HepG2 (cell line): ENCODE data around the gene PRDM15. TPM values are rescaled to one million over a fixed set of nuclear protein-coding genes. Genes with fewer than 3 reads are reported as not detected.

Experiments
- ATAC-seq: fragments of 200-7000 bp; cut with Tn5 transposase; 3 replicates; pipeline ENCODE4 v1.9.1; 2020; ENCODE audit warnings: mild to moderate bottlenecking, moderate library complexity
- BruUV-seq: library from RNA; stranded (reverse); fragments of 400-500 nt; replicated peaks from 2 replicates; lab custom pipeline; 2021; lab: Mats Ljungman, UMichigan
- CTCF ChIA-PET: fragments of 300-600 bp; formaldehyde crosslinking; extraction: SDS; loops from one replicate; lab custom pipeline; 2021; ENCODE audit warnings: low total read pairs, inconsistent platforms, low intra/inter-chr PET ratio; lab: Yijun Ruan, JAX
- POLR2A ChIA-PET: fragments of 350-600 bp; sonication (Branson Sonifier 250); formaldehyde crosslinking; loops from one replicate; lab custom pipeline; 2020; ENCODE audit warnings: antibody characterized with exemption, inconsistent platforms; lab: Yijun Ruan, JAX
- DNase-seq: peaks from one replicate; pipeline ENCODE4 v3.0.0-alpha.2; 2015; ENCODE audit warnings: low spot score
- FAIRE-seq: peaks from 3 replicates; lab custom pipeline; 2011; peaks lifted over from hg19 to GRCh38; lab: Jason Lieb, UNC
- H2AFZ ChIP-seq: one replicate; pipeline ENCODE4 v1.6.1; 2011; ENCODE audit warnings: low read length, inconsistent platforms
- H3K27ac ChIP-seq: fragments of 300-600 bp; 3 replicates; pipeline ENCODE4 v1.8.0; 2011; ENCODE audit warnings: mixed run types, mild to moderate bottlenecking, mixed read lengths, low read length, inconsistent platforms; ENCODE audit not compliant: insufficient read depth; ENCODE audit errors: extremely low read length
- H3K27me3 ChIP-seq, 2 experiments: fragments of 200-600 bp in 1 of 2; 2 replicates in 1 of 2; 3 replicates in 1 of 2; pipeline versions ENCODE4 v1.6.0 to v1.8.0; 2011; ENCODE audit warnings: low read length in 2 of 2, mild to moderate bottlenecking in 2 of 2, moderate library complexity in 2 of 2, inconsistent platforms in 1 of 2; ENCODE audit not compliant: insufficient read depth in 2 of 2, control insufficient read depth in 1 of 2
- H3K36me3 ChIP-seq, 2 experiments: fragments of 200-600 bp in 1 of 2; replicated peaks in 1 of 2; 2 replicates in 1 of 2; 3 replicates in 1 of 2; pipeline versions ENCODE4 v1.5.1 to v1.8.0; 2011; ENCODE audit warnings: low read length in 2 of 2, inconsistent platforms in 1 of 2; ENCODE audit not compliant: insufficient read depth in 2 of 2, control insufficient read depth in 1 of 2
- H3K4me1 ChIP-seq: 2 replicates; pipeline ENCODE4 v1.5.1; 2012; ENCODE audit warnings: low read length, inconsistent platforms; ENCODE audit not compliant: insufficient read depth
- H3K4me2 ChIP-seq: 2 replicates; pipeline ENCODE4 v1.6.0; 2011; ENCODE audit warnings: low read depth, low read length, inconsistent platforms
- H3K4me3 ChIP-seq, 3 experiments: fragments of 200-600 bp in 1 of 3; sonication (generic), shearing (Covaris generic) in 1 of 3; replicated peaks in 1 of 3; 2 replicates each; pipeline ENCODE4 v1.5.1; 2011 to 2016; ENCODE audit warnings: low read length in 3 of 3, inconsistent platforms in 2 of 3, low read depth in 2 of 3, mild to moderate bottlenecking in 2 of 3, control low read depth in 1 of 3, mixed read lengths in 1 of 3; ENCODE audit not compliant: insufficient read depth in 1 of 3
- H3K79me2 ChIP-seq: one replicate; pipeline ENCODE4 v1.6.1; 2011; ENCODE audit warnings: low read length, inconsistent platforms; ENCODE audit not compliant: insufficient read depth
- H3K9ac ChIP-seq: 2 replicates; pipeline ENCODE4 v1.6.0; 2011; ENCODE audit warnings: mild to moderate bottlenecking, low read depth, low read length, inconsistent platforms; ENCODE audit not compliant: insufficient read depth
- H3K9me3 ChIP-seq: 2 replicates; pipeline ENCODE4 v1.5.1; 2012; ENCODE audit warnings: mild to moderate bottlenecking, low read length
- H4K20me1 ChIP-seq: 2 replicates; pipeline ENCODE4 v1.6.0; 2011; ENCODE audit warnings: inconsistent platforms, mild to moderate bottlenecking, low read length, moderate library complexity; ENCODE audit not compliant: insufficient read depth
- ARNT ChIP-seq: fragments of 450-650 bp; IDR thresholded peaks from 2 replicates; pipeline ENCODE4 v1.6.1; 2017
- ETV5 ChIP-seq: IDR thresholded peaks from 2 replicates; pipeline ENCODE4 v1.6.1; 2018; ENCODE audit warnings: missing biosample characterization, missing genetic modification reagents, inconsistent platforms, borderline replicate concordance
- GATAD1 ChIP-seq: IDR thresholded peaks from 2 replicates; pipeline ENCODE4 v1.6.1; 2016; ENCODE audit warnings: missing genetic modification reagents, missing compliant biosample characterization
- MXI1 ChIP-seq: IDR thresholded peaks from 3 replicates; pipeline ENCODE4 v1.6.1; 2012; ENCODE audit warnings: low read depth, low read length, inconsistent platforms, borderline replicate concordance
- SIX1 ChIP-seq: sonication (generic); formaldehyde crosslinking; IDR thresholded peaks from 2 replicates; pipeline ENCODE4 v1.4.0; 2020; ENCODE audit warnings: missing genetic modification reagents, borderline replicate concordance
- SOX6 ChIP-seq, 2 experiments: fragments of 450-650 bp in 1 of 2; sonication (generic) in 1 of 2; formaldehyde crosslinking in 1 of 2; IDR thresholded peaks; 2 replicates each; pipeline versions ENCODE4 v1.4.0 to v1.6.1; 2017 to 2020; ENCODE audit warnings: antibody characterized with exemption in 1 of 2, mild to moderate bottlenecking in 1 of 2, missing genetic modification reagents in 1 of 2
- STAG1 ChIP-seq: sonication (generic); formaldehyde crosslinking; IDR thresholded peaks from 2 replicates; pipeline ENCODE4 v1.4.0; 2020; ENCODE audit warnings: missing genetic modification reagents
- TBL1XR1 ChIP-seq: fragments of 150-350 bp; IDR thresholded peaks from 2 replicates; pipeline ENCODE4 v1.6.1; 2014; ENCODE audit warnings: borderline replicate concordance, low read length; ENCODE audit not compliant: partially characterized antibody
- TCF7L2 ChIP-seq: IDR thresholded peaks from 2 replicates; pipeline ENCODE4 v1.6.1; 2011; ENCODE audit warnings: mild to moderate bottlenecking, low read depth, low read length, moderate library complexity
- TOPORS ChIP-seq: sonication (generic); formaldehyde crosslinking; IDR thresholded peaks from 2 replicates; pipeline ENCODE4 v1.8.0; 2023; ENCODE audit warnings: mild to moderate bottlenecking, missing genetic modification reagents
- ZFP36L2 ChIP-seq: sonication (generic); formaldehyde crosslinking; IDR thresholded peaks from 2 replicates; pipeline ENCODE4 v1.4.0; 2020; ENCODE audit warnings: missing genetic modification reagents
- ZNF691 ChIP-seq: sonication (generic); formaldehyde crosslinking; IDR thresholded peaks from 2 replicates; pipeline ENCODE4 v1.4.0; 2020; ENCODE audit warnings: missing genetic modification reagents, low read depth, mild to moderate bottlenecking, borderline replicate concordance
- WGBS: methylation state at CpG from one replicate; pipeline ENCODE4 v1.1.6; 2017; ENCODE audit warnings: low lambda C conversion rate; 5-methylcytosine and 5-hydroxymethylcytosine counted together
- in situ Hi-C: cut with HindIII; loops from 2 replicates; pipeline ENCODE4 v1.10.0; 2017; ENCODE audit warnings: low pct_unique_long_range_greater_than_20kb; ENCODE audit not compliant: extremely low pct_ligation_motif_present
- intact Hi-C: fragments of 100-400 bp; cut with micrococcal nuclease; formaldehyde crosslinking; loops from one replicate; pipeline ENCODE4 v1.10.0; 2022; ENCODE audit not compliant: unreplicated experiment
- polyA plus RNA-seq, 8 experiments: library from polyadenylated mRNA; depleted of rRNA in 3 of 8; stranded (reverse) in 7 of 8; unstranded in 1 of 8; fragments of >200 nt; fragmentation: Illumina TruSeq in 4 of 8; extraction: Trizol in 4 of 8; gene quantifications; 2 replicates each; pipeline versions ENCODE4 v1.2.1 to v1.2.3, GENCODE V29; 2011 to 2016; ENCODE audit warnings: low read depth in 4 of 8, missing spikeins in 1 of 8, mixed read lengths in 1 of 8; ENCODE audit not compliant: insufficient read depth in 1 of 8
- total RNA-seq, 5 experiments: library from RNA; depleted of rRNA; stranded (reverse); fragments of >200 nt; fragmentation: Illumina TruSeq; extraction: Trizol; gene quantifications; 2 replicates each; pipeline ENCODE4 v1.2.3, GENCODE V29; 2016; ENCODE audit warnings: low read depth in 1 of 5
- TF ChIP-seq, protein P1 (sequence below): sonication (generic); formaldehyde crosslinking; IDR thresholded peaks from 2 replicates; pipeline ENCODE4 v1.4.0; 2020; ENCODE audit warnings: missing genetic modification reagents

PRDM15 gene
- total and polyA plus RNA-seq, 2 of the 13 experiments (the other 11 are each of a cell fraction or from before 2014, with no cell fraction given): 4.0 to 6.9 TPM

GRCh38 chr21:41768437-41769042, 110.6 kb downstream of the PRDM15 start (continued):
- TF ChIP-seq, protein P1, sequence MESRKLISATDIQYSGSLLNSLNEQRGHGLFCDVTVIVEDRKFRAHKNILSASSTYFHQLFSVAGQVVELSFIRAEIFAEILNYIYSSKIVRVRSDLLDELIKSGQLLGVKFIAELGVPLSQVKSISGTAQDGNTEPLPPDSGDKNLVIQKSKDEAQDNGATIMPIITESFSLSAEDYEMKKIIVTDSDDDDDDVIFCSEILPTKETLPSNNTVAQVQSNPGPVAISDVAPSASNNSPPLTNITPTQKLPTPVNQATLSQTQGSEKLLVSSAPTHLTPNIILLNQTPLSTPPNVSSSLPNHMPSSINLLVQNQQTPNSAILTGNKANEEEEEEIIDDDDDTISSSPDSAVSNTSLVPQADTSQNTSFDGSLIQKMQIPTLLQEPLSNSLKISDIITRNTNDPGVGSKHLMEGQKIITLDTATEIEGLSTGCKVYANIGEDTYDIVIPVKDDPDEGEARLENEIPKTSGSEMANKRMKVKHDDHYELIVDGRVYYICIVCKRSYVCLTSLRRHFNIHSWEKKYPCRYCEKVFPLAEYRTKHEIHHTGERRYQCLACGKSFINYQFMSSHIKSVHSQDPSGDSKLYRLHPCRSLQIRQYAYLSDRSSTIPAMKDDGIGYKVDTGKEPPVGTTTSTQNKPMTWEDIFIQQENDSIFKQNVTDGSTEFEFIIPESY (CRISPR knock-in tag): 0 out of 2 replicates have a peak, but pooled peaks have one; percentile 17
- TF ChIP-seq SIX1 (CRISPR knock-in tag): peak; percentile 49; the same call in 1 of the 2 replicates
- TF ChIP-seq TOPORS (CRISPR knock-in tag): no peak
- peak; percentile 67 for TF ChIP-seq STAG1 (CRISPR knock-in tag)
- no peak for TF ChIP-seq SOX6 (IDR thresholded peaks at IDR 0.05)
- TF ChIP-seq SOX6 (CRISPR knock-in tag; IDR thresholded peaks at IDR 0.05): peak; percentile 82
- peak; percentile 73; the same call in 2 of the 3 replicates for TF ChIP-seq MXI1

DNA sequence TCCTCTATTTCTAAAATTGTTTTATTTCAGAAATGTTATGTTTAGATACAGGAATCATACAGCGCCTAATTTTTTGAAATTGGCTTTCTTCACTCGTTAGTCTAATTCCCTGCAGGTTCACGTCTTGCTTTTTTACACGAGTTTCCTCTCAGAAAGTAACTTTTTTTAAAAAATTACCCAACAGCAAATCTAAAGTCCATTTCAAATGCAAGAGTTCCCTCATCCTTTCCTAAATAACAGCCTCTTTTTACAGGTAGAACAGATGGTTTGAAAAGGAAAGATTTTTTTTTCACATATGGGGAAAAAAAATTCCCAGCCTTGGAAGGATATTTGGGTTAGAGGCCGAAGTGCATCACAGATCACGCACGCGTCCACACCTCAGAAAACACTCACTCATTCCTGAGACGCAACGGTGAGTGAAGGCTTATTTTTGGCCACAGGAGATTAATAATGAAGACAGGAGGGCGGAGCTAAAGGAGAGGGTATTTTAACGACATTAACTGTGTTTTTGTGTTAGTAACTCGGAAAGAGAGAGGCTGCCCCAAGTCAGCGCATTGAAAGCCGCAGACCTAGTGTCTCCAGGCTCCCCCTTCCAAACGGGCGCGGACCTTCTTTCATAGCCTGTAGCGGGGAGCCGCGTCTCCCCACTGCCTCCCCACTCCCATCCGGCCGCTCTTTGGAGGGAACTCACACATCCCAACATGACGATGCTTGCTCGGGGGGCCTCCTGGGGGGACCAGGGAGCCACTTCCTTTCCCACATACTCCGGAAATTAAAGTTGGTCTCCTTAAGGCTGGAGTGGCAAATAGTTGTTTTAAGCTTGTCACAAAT, 111.3 kb downstream of the PRDM15 start:
- FAIRE-seq (no peak), DNase-seq (no peak), ATAC-seq (0 out of 3 replicates have a peak, but pooled peaks have one; percentile 8)
- Histone ChIP-seq H3K27me3 (peaks cover 4 to 33% of the 10 kb centered on the region in 2 experiments; a peak in 3 of 5 replicates), H3K4me3 (peak overlapping the region; percentile 51 to 84 (median 80)), H3K9me3 (no peaks in the 10 kb centered on the region), H3K4me2 (peak overlapping the region; percentile 97), H3K27ac (peak overlapping the region; percentile 55), H2AFZ (no peak overlapping the region), H3K36me3 (no peaks in the 10 kb centered on the region), H3K79me2 (peaks cover 35% of the 10 kb centered on the region), H3K4me1 (peaks cover 81% of the 10 kb centered on the region), H4K20me1 (peaks cover 32% of the 10 kb centered on the region), H3K9ac (peak overlapping the region; percentile 72)
- 2% methylated on average over 18 of the region's 26 CpGs for WGBS
- intact Hi-C loops (loop anchor here (2.0 to 5.0 kb wide), 5 partner anchors 17 to 89 kb away; no protein-coding TSS in a partner anchor), in situ Hi-C loops (loop anchor here (5.0 kb wide), 2 partner anchors 51 to 101 kb away; no protein-coding TSS in a partner anchor)
- no TSS peak for BruUV-seq
- POLR2A ChIA-PET: interaction anchor here (0.6 to 8.1 kb wide), 9 partner anchors 9 to 115 kb away, joined by 3 to 106 read pairs (median 7); no protein-coding TSS in a partner anchor
- CTCF ChIA-PET: interaction anchor here (0.7 to 1.0 kb wide), 3 partner anchors 11 to 158 kb away, joined by 3 to 7 read pairs (median 3); no protein-coding TSS in a partner anchor
- TF ChIP-seq GATAD1 (CRISPR knock-in tag) (no peak), TBL1XR1 (no peak), ETV5 (CRISPR knock-in tag) (no peak), ZFP36L2 (CRISPR knock-in tag) (no peak), ZNF691 (0 out of 2 replicates have a peak, but pooled peaks have one; percentile 3), ARNT (no peak), TCF7L2 (no peak)
